GM13977 (cell line): Measurements from ENCODE around the gene IFITM1.

Experiments used
- DNase-seq: peaks from one replicate; pipeline ENCODE4 v3.0.0; 2012; ENCODE audit warnings: low spot score
- in situ Hi-C: fragments of 300-500 bp; cut with MboI; formaldehyde crosslinking; loops from one replicate; pipeline ENCODE4 v1.12.0; 2022; ENCODE audit warnings: low sequenced_read_pairs, low pct_unique_long_range_greater_than_20kb, mixed read lengths, inconsistent platforms; ENCODE audit not compliant: unreplicated experiment
- TF ChIP-seq, protein P1 (sequence below): IDR thresholded peaks from 2 replicates; pipeline ENCODE4 v1.5.1; 2012; ENCODE audit warnings: mild to moderate bottlenecking, control low read depth; ENCODE audit not compliant: insufficient read depth; ENCODE audit errors: extremely low read depth, missing control alignments

The IFITM1 gene

GRCh38 chr11:295351-296170 lies 18.3 kb upstream of the IFITM1 start:
- in situ Hi-C loops = no loop called here
- no peak for DNase-seq
- TF ChIP-seq, protein P1, sequence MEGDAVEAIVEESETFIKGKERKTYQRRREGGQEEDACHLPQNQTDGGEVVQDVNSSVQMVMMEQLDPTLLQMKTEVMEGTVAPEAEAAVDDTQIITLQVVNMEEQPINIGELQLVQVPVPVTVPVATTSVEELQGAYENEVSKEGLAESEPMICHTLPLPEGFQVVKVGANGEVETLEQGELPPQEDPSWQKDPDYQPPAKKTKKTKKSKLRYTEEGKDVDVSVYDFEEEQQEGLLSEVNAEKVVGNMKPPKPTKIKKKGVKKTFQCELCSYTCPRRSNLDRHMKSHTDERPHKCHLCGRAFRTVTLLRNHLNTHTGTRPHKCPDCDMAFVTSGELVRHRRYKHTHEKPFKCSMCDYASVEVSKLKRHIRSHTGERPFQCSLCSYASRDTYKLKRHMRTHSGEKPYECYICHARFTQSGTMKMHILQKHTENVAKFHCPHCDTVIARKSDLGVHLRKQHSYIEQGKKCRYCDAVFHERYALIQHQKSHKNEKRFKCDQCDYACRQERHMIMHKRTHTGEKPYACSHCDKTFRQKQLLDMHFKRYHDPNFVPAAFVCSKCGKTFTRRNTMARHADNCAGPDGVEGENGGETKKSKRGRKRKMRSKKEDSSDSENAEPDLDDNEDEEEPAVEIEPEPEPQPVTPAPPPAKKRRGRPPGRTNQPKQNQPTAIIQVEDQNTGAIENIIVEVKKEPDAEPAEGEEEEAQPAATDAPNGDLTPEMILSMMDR = no peak

GRCh38 chr11:296171-297050 lies 17.4 kb upstream of the IFITM1 start:
- DNase-seq = no peak
- in situ Hi-C loops = no loop called here
- TF ChIP-seq, protein P1 = no peak

DNA sequence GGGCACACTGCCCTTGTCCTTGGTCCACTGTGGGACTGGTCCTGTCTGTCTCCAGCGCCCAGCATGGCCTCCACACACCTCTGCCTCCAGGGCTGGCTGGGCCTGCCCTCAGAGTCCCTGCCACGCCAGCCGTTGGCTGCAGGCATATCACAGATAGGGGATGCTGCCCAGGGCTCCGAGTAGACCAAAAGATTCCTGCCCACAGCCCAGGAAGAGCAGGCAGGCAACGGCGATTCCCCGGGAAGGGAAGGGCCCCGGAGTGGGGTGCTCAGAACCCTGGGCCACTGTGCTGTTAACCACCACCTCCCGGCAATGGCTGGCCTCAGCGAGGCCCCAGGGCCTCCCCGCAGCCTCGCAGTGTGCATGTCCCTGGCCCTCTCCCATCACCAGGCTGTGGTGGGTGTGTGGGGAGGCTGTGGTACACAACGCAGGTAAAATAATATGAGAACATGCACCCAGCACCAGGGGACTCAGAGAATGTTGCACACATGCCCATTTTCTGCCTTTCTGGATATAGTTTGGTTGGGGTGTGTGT lies 16.7 kb upstream of the IFITM1 start:
- no peak for DNase-seq
- TF ChIP-seq, protein P1 = no peak
- in situ Hi-C loops = no loop called here

- in situ Hi-C loops = no loop called here
- TF ChIP-seq, protein P1 = no peak
- no peak for DNase-seq
Observed at GRCh38 chr11:297586-298405, 16.0 kb upstream of the IFITM1 start.

DNA sequence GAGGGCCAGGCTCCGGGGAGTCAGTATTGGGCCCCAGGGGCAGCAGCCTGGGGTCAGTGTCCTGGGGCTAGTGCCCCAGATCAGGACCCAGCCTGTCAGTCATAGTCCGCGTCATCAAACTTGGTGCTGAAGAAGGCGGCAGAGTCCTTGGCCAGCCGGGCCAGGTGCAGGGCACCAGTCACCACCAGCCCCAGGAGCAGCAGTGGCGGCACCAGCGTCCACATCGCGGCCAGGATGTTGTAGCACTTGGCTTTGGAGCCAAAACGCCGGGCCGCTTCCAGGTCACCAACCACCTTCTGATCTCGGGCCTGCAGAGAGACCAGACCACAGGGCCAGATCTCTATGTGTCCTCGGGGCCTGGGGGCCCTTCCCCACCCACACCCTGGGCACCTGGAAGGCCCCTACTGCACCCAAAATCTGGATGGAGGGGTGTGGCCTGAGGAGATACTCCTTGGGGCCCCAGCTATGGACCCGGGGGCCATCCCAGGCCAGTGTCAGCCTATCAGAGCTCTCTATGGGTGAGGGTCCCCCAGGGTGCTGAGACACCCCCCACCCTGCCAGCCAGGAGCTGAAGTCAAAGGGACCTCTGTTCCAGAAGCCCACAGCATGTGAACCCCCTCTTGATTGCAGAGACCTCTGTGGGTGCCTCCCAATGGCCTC lies 15.3 kb upstream of the IFITM1 start:
- in situ Hi-C loops = no loop called here
- TF ChIP-seq, protein P1 = no peak
- DNase-seq = no peak
